Trophoblast cell (in vitro differentiated cells and primary cell): Measurements from ENCODE around the gene SERHL2.
A peak's percentile ranks its signal among the peaks of the same experiment; 100 is the strongest.
"Not testable (repeated sequence)": the region's sequence is repeated elsewhere in the genome, so short reads cannot be mapped to it uniquely, and the experiment has no call there.

Experiments used
- DNase-seq, 2 donors: peaks; one replicate each; pipeline ENCODE4 v3.0.0-alpha.2; 2016
- H2AFZ ChIP-seq: 2 replicates; pipeline ENCODE4 v1.6.1; 2013; ENCODE audit warnings: low read length, moderate library complexity, mild to moderate bottlenecking; ENCODE audit not compliant: insufficient read depth, poor library complexity
- H2AK5ac ChIP-seq: 2 replicates; pipeline ENCODE4 v1.6.1; 2013; ENCODE audit warnings: mild to moderate bottlenecking, low read length
- H2BK120ac ChIP-seq: 2 replicates; pipeline ENCODE4 v1.6.1; 2013; ENCODE audit warnings: low read length, mild to moderate bottlenecking, moderate library complexity; ENCODE audit not compliant: insufficient read depth, poor library complexity
- H2BK12ac ChIP-seq: 2 replicates; pipeline ENCODE4 v1.6.1; 2013; ENCODE audit warnings: mild to moderate bottlenecking, low read length, moderate library complexity
- H2BK5ac ChIP-seq: 2 replicates; pipeline ENCODE4 v1.6.1; 2013; ENCODE audit warnings: low read length, low read depth, moderate library complexity, mild to moderate bottlenecking; ENCODE audit not compliant: poor library complexity
- H3K14ac ChIP-seq: 2 replicates; pipeline ENCODE4 v1.6.1; 2013; ENCODE audit warnings: mild to moderate bottlenecking, low read length
- H3K18ac ChIP-seq: 2 replicates; pipeline ENCODE4 v1.6.1; 2013; ENCODE audit warnings: mild to moderate bottlenecking, low read length
- H3K23ac ChIP-seq: 2 replicates; pipeline ENCODE4 v1.6.1; 2013; ENCODE audit warnings: low read length
- H3K27ac ChIP-seq: 2 replicates; pipeline ENCODE4 v1.5.1; 2013; ENCODE audit warnings: low read depth, mild to moderate bottlenecking, inconsistent platforms, low read length, moderate library complexity
- H3K27me3 ChIP-seq: 2 replicates; pipeline ENCODE4 v1.6.1; 2013; ENCODE audit warnings: inconsistent platforms, mild to moderate bottlenecking, low read length, moderate library complexity; ENCODE audit not compliant: insufficient read depth
- H3K36me3 ChIP-seq, 2 experiments: 1 replicate in 1 of 2; 2 replicates in 1 of 2; pipeline ENCODE4 v1.6.1; 2013; ENCODE audit warnings: low read length in 2 of 2, mild to moderate bottlenecking in 2 of 2, moderate library complexity in 1 of 2; ENCODE audit not compliant: insufficient read depth in 2 of 2, control insufficient read depth in 1 of 2
- H3K4ac ChIP-seq: 2 replicates; pipeline ENCODE4 v1.6.1; 2013; ENCODE audit warnings: low read depth, mild to moderate bottlenecking, low read length, moderate library complexity
- H3K4me1 ChIP-seq, 2 experiments: 1 replicate in 1 of 2; 2 replicates in 1 of 2; pipeline ENCODE4 v1.6.1; 2013; ENCODE audit warnings: low read length in 2 of 2, mild to moderate bottlenecking in 2 of 2, moderate library complexity in 1 of 2; ENCODE audit not compliant: insufficient read depth in 2 of 2, control insufficient read depth in 1 of 2
- H3K4me2 ChIP-seq: 2 replicates; pipeline ENCODE4 v1.6.1; 2013; ENCODE audit warnings: inconsistent platforms, mild to moderate bottlenecking, low read length, moderate library complexity
- H3K4me3 ChIP-seq: 2 replicates; pipeline ENCODE4 v1.5.1; 2013; ENCODE audit warnings: mild to moderate bottlenecking, low read depth, low read length, inconsistent platforms
- H3K79me1 ChIP-seq: one replicate; pipeline ENCODE4 v1.6.1; 2013; ENCODE audit warnings: low read length
- H3K79me2 ChIP-seq: 2 replicates; pipeline ENCODE4 v1.6.1; 2013; ENCODE audit warnings: low read length, mild to moderate bottlenecking; ENCODE audit not compliant: control insufficient read depth, insufficient read depth, poor library complexity
- H3K9ac ChIP-seq: 2 replicates; pipeline ENCODE4 v1.6.1; 2013; ENCODE audit warnings: mild to moderate bottlenecking, low read length
- H3K9me3 ChIP-seq: 2 replicates; pipeline ENCODE4 v1.6.1; 2013; ENCODE audit warnings: low read depth, mild to moderate bottlenecking, control low read depth, inconsistent platforms, low read length; ENCODE audit not compliant: insufficient read depth
- H4K12ac ChIP-seq: 2 replicates; pipeline ENCODE4 v1.6.1; 2013; ENCODE audit warnings: low read depth, mild to moderate bottlenecking, low read length, moderate library complexity
- H4K8ac ChIP-seq: 2 replicates; pipeline ENCODE4 v1.6.1; 2013; ENCODE audit warnings: low read depth, mild to moderate bottlenecking, low read length, moderate library complexity
- H4K91ac ChIP-seq: one replicate; pipeline ENCODE4 v1.6.1; 2013; ENCODE audit warnings: low read depth, mild to moderate bottlenecking, low read length, moderate library complexity
- WGBS: extraction: QIAGEN DNeasy Blood & Tissue Kit; methylation state at CpG from one replicate; pipeline ENCODE4 v1.1.7; 2013; ENCODE audit warnings: missing lambda C conversion rate; ENCODE audit not compliant: insufficient read length, insufficient coverage; ENCODE audit errors: extremely low coverage; 5-methylcytosine and 5-hydroxymethylcytosine counted together

Gene SERHL2

DNA sequence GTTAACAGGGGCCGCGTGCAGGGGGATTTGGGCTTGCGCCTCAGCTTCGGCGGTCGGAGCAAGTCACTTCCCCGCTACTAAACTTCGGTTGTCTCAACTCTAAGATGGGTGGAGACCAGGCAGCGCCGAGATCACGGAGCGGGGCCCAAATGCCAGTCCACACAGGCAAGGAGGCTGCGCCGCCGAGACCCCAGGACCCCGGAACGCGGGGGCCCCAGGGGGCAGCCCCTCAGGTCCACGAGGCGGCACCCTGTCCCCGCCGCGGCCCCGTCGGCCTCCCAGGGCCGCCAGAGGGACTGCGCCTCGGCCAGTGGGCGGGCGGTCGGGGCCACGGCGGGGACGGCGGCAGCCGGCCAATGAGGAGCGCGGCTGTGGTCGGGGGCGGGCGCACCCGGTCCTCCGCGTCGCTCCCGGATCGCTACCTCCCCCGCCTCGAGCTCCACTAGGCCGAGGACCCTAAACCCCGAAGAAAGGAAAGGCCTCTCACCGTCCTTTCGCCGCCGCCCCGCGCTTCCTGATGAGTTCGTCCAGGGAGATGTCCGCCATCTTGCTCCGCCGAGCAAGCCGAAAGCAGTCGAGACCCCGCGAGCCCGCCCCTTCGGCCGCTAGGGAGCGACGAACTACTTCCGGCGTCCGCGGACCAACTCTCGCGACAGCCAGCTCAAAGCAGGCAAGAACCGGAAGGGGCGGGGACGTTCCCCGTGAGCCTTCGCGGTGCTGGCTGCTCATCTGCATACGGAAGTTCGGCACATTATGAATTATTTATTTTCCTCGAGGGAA, 60.7 kb downstream of the SERHL2 start, which contains the start of gene POLDIP3:
POLDIP3 (minus strand) TSS at position 572 of the 780 bp plus-strand sequence; CDS start at position 546, 26 bp downstream.
- peak within 1 kb of the TSS; percentile 95 for H2BK120ac ChIP-seq
- peaks cover 8 to 16% of the 10 kb centered on the region in 2 experiments for H3K36me3 ChIP-seq
- H3K4me2 ChIP-seq = peak within 1 kb of the TSS; percentile 85
- peak within 1 kb of the TSS; percentile 80 for H2AFZ ChIP-seq
- H2BK12ac ChIP-seq = no peak within 1 kb of the TSS
- no peaks in the 10 kb centered on the region for H3K27me3 ChIP-seq
- H3K9me3 ChIP-seq = no peaks in the 10 kb centered on the region
- H3K4me3 ChIP-seq = peak within 1 kb of the TSS; percentile 90
- WGBS = no CpG with 5 or more reads among the region's 85 CpGs
- peak within 1 kb of the TSS; percentile 94 for H3K14ac ChIP-seq
- H3K79me1 ChIP-seq = peaks cover 8% of the 10 kb centered on the region
- H3K79me2 ChIP-seq = peaks cover 20% of the 10 kb centered on the region
- no peak within 1 kb of the TSS for H3K23ac ChIP-seq
- peak within 1 kb of the TSS; percentile 92 for H4K8ac ChIP-seq
- peak within 1 kb of the TSS; percentile 86 for H3K18ac ChIP-seq
- peak within 1 kb of the TSS; percentile 98 for H3K27ac ChIP-seq
- peak within 1 kb of the TSS; percentile 38 for H2AK5ac ChIP-seq
- peak within 1 kb of the TSS; percentile 68 for H4K12ac ChIP-seq
- DNase-seq = peak; percentile 99 to 100
- peak within 1 kb of the TSS; percentile 92 for H2BK5ac ChIP-seq
- H3K4ac ChIP-seq = peak within 1 kb of the TSS; percentile 90
- H3K9ac ChIP-seq = peak within 1 kb of the TSS; percentile 98
- peak within 1 kb of the TSS; percentile 92 for H4K91ac ChIP-seq
- peaks cover 8 to 14% of the 10 kb centered on the region in 2 experiments for H3K4me1 ChIP-seq

GRCh38 chr22:42615092-42615859, 61.5 kb downstream of the SERHL2 start:
- Histone ChIP-seq H2AFZ (no peak overlapping the region), H4K8ac (peak overlapping the region; percentile 0), H2BK120ac (no peak overlapping the region), H4K91ac (no peak overlapping the region), H3K9ac (no peak overlapping the region), H2BK12ac (no peak overlapping the region), H2AK5ac (no peak overlapping the region), H4K12ac (peak overlapping the region; percentile 13), H3K79me1 (peaks cover 8% of the 10 kb centered on the region), H3K4me1 (peaks cover 8 to 14% of the 10 kb centered on the region in 2 experiments), H3K9me3 (no peaks in the 10 kb centered on the region), H3K27ac (peak overlapping the region; percentile 98), H3K4ac (no peak overlapping the region), H3K27me3 (no peaks in the 10 kb centered on the region), H3K4me2 (peak overlapping the region; percentile 42), H2BK5ac (peak overlapping the region; percentile 92), H3K23ac (no peak overlapping the region), H3K14ac (no peak overlapping the region), H3K79me2 (peaks cover 19% of the 10 kb centered on the region), H3K4me3 (no peak overlapping the region), H3K36me3 (peaks cover 16 to 22% of the 10 kb centered on the region in 2 experiments), H3K18ac (no peak overlapping the region)
- peak; percentile 99 for DNase-seq
- WGBS = no CpG with 5 or more reads among the region's 35 CpGs

DNA sequence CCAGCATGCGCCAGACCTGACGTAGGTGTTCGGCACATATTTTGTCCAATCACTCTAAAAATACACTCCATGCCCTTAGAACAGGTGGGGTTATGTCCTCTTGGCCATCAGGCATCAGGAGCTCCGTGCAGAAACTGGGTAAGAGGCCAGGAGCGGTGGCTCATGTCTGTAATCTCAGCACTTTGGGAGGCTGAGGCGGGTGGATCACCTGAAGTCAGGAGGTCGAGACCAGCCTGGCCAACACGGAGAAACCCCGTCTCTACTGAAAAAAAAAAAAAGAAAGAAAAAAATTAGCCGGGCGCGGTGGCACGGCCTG, 62.1 kb downstream of the SERHL2 start:
- H3K79me1 ChIP-seq, H2AFZ ChIP-seq, H4K91ac ChIP-seq, H3K4me3 ChIP-seq, H3K9me3 ChIP-seq, H2BK12ac ChIP-seq, H3K4ac ChIP-seq, H3K18ac ChIP-seq, H2AK5ac ChIP-seq, H2BK120ac ChIP-seq, H3K9ac ChIP-seq, H4K12ac ChIP-seq, H3K27me3 ChIP-seq, H3K23ac ChIP-seq, DNase-seq, H3K14ac ChIP-seq, H2BK5ac ChIP-seq: not testable (repeated sequence)
- peak overlapping the region; percentile 0 for H4K8ac ChIP-seq
- H3K4me1 ChIP-seq = peaks cover 8 to 14% of the 10 kb centered on the region in 2 experiments
- WGBS = no CpG with 5 or more reads among the region's 13 CpGs
- peak overlapping the region; percentile 19 for H3K27ac ChIP-seq
- peaks cover 14% of the 10 kb centered on the region for H3K79me2 ChIP-seq
- peak overlapping the region; percentile 42 for H3K4me2 ChIP-seq
- peaks cover 18 to 24% of the 10 kb centered on the region in 2 experiments for H3K36me3 ChIP-seq

GRCh38 chr22:42617155-42617983, 63.6 kb downstream of the SERHL2 start:
- Histone ChIP-seq H3K36me3 (peaks cover 17 to 18% of the 10 kb centered on the region in 2 experiments), H2BK5ac (no peak overlapping the region), H3K27ac (no peak overlapping the region), H4K91ac (no peak overlapping the region), H3K18ac (no peak overlapping the region), H3K4me1 (peaks cover 12 to 14% of the 10 kb centered on the region in 2 experiments), H4K8ac (no peak overlapping the region), H3K4me2 (no peak overlapping the region), H4K12ac (no peak overlapping the region), H3K27me3 (no peaks in the 10 kb centered on the region), H3K4me3 (no peak overlapping the region), H3K4ac (no peak overlapping the region), H3K14ac (no peak overlapping the region), H2BK120ac (no peak overlapping the region), H3K23ac (no peak overlapping the region), H3K9me3 (no peaks in the 10 kb centered on the region), H2AK5ac (no peak overlapping the region), H3K79me2 (peaks cover 12% of the 10 kb centered on the region), H3K9ac (no peak overlapping the region), H2AFZ (no peak overlapping the region), H3K79me1 (peaks cover 8% of the 10 kb centered on the region), H2BK12ac (no peak overlapping the region)
- peak in 1 of 2 donors; percentile 24 for DNase-seq
- WGBS = no CpG with 5 or more reads among the region's 20 CpGs
